ENCODE data around the gene CDAN1.

- TF ChIP-seq, protein P1, sequence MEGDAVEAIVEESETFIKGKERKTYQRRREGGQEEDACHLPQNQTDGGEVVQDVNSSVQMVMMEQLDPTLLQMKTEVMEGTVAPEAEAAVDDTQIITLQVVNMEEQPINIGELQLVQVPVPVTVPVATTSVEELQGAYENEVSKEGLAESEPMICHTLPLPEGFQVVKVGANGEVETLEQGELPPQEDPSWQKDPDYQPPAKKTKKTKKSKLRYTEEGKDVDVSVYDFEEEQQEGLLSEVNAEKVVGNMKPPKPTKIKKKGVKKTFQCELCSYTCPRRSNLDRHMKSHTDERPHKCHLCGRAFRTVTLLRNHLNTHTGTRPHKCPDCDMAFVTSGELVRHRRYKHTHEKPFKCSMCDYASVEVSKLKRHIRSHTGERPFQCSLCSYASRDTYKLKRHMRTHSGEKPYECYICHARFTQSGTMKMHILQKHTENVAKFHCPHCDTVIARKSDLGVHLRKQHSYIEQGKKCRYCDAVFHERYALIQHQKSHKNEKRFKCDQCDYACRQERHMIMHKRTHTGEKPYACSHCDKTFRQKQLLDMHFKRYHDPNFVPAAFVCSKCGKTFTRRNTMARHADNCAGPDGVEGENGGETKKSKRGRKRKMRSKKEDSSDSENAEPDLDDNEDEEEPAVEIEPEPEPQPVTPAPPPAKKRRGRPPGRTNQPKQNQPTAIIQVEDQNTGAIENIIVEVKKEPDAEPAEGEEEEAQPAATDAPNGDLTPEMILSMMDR (IDR thresholded peaks at IDR 0.05; ENCODE audit: control extremely low read depth in 1 of 3, insufficient read depth in 1 of 3, low read depth in 1 of 3, low read length in 3 of 3) = no peak
- TF ChIP-seq BRCA1 (IDR thresholded peaks at IDR 0.05; ENCODE audit: low read depth, low read length) (no peak), TEAD4 (IDR thresholded peaks at IDR 0.05; ENCODE audit: low read depth, low read length) (no peak)
Observed at GRCh38 chr15:42707873-42708544, 28.9 kb downstream of the CDAN1 start.
